Adrenal gland (tissue), 5 donors: ENCODE results near the gene ELK4.

ENCODE experiments used
- POLR2A ChIP-seq, 2 donors: fragments of 450-650 bp; IDR thresholded peaks; one replicate each; pipeline ENCODE4 v1.6.1; 2017; ENCODE audit warnings: antibody characterized with exemption in 2 of 2, mild to moderate bottlenecking in 2 of 2, moderate library complexity in 1 of 2
- TF ChIP-seq, protein P1 (sequence below), 6 experiments: fragments of 450-650 bp in 4 of 6; fragments of 200-600 bp in 2 of 6; sonication (generic) in 1 of 6; IDR thresholded peaks; 1 replicate in 5 of 6; 2 replicates in 1 of 6; pipeline versions ENCODE4 v1.5.1 to v1.8.0; 2016 to 2021; ENCODE audit warnings: antibody characterized with exemption in 6 of 6, mild to moderate bottlenecking in 2 of 6, moderate library complexity in 1 of 6
- donor health status: DM: no; HTN: no; CAD: no.

DNA sequence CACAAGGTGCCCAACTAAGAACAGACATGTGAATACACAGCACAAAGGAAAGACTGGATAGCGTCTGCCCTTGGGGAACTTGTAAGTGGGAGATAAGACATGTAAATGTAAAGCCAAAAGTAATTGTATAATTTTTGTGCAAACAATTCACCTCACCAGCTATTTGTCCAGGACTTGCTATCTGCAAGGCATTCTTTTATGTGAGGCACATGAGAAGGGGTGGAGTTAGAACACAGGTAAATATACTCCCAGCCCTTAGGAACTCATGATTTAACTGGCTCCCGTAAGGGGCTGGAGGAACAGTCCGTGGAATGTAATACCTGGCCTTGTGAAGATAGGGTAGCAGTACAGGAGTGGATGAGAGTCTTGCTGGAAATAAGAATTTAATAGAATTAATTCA, 66.0 kb downstream of the ELK4 start:
- TF ChIP-seq, protein P1, sequence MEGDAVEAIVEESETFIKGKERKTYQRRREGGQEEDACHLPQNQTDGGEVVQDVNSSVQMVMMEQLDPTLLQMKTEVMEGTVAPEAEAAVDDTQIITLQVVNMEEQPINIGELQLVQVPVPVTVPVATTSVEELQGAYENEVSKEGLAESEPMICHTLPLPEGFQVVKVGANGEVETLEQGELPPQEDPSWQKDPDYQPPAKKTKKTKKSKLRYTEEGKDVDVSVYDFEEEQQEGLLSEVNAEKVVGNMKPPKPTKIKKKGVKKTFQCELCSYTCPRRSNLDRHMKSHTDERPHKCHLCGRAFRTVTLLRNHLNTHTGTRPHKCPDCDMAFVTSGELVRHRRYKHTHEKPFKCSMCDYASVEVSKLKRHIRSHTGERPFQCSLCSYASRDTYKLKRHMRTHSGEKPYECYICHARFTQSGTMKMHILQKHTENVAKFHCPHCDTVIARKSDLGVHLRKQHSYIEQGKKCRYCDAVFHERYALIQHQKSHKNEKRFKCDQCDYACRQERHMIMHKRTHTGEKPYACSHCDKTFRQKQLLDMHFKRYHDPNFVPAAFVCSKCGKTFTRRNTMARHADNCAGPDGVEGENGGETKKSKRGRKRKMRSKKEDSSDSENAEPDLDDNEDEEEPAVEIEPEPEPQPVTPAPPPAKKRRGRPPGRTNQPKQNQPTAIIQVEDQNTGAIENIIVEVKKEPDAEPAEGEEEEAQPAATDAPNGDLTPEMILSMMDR (IDR thresholded peaks at IDR 0.05), result no peak
- no peak for TF ChIP-seq POLR2A (IDR thresholded peaks at IDR 0.05)
